GM19193 (cell line): Measurements from ENCODE around the gene NIPSNAP2.

Source experiments
- POLR2A ChIP-seq: IDR thresholded peaks from 4 replicates; pipeline ENCODE4 v1.6.1; 2011; ENCODE audit not compliant: insufficient read depth, insufficient read length; ENCODE audit errors: extremely low read depth

Gene NIPSNAP2

GRCh38 chr7:55964261-55965099, at the start of gene NIPSNAP2:
Gene NIPSNAP2 (plus strand): TSS chr7:55964585. CDS start chr7:55964610, 25 bp downstream.
- peak; percentile 83 for TF ChIP-seq POLR2A

DNA sequence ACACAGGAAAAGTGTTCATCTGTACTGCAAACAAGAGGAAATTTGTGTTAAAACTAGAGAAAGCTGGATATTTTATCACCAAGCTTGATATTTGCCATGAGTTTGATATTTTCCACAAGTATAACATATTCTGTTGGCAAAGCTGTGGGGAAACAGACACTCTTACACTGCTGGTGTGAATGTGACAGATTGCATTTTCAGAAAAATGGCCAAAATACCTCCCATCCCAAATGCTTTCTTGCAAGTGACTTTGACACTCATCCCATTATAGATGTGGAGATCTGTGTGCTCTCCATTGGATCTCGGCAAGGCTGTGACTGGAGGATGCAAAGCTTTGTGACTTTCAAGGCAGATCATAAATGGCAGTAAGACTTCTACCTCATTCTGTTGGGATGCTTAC, 46.6 kb upstream of the NIPSNAP2 start:
- TF ChIP-seq POLR2A: no peak

- no peak for TF ChIP-seq POLR2A
Observed at GRCh38 chr7:55928006-55928767, 36.2 kb upstream of the NIPSNAP2 start.

GRCh38 chr7:55931421-55932151, 32.8 kb upstream of the NIPSNAP2 start:
- TF ChIP-seq POLR2A: no peak

DNA sequence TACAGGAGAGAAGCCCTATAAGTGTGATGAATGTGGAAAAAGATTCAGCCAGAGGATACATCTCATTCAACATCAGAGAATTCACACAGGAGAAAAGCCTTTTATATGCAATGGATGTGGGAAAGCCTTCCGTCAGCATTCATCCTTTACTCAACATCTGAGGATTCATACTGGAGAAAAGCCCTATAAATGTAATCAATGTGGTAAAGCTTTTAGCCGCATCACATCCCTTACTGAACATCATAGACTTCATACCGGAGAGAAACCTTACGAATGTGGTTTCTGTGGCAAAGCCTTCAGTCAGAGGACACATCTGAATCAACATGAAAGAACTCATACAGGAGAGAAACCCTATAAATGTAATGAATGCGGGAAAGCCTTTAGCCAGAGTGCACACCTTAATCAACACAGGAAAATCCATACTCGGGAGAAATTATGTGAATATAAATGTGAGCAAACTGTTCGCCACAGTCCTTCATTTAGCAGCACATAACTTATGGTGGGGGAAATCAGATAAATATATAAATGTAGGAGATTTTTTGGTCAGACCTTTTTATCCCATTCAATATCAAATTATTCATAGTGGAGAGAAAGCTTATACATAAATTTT, 24.8 kb upstream of the NIPSNAP2 start:
- no peak for TF ChIP-seq POLR2A

DNA sequence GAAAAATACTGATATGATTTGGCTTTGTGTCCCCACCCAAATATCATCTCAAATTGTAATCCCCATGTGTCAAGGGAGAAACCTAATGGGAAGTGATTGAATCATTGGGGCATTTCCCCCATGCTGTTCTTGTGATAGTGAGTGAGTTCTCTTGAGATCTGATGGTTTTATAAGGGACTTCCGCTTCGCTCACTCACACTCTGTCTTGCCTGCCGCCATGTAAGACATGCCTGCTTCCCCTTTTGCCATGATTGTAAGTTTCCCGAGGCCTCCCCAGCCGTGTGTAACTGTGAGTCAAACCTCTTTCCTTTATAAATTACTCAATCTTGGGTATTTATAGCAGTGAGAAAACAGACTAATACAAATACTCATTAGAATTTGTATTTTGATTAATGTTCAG, 17.8 kb upstream of the NIPSNAP2 start:
- TF ChIP-seq POLR2A: no peak

DNA sequence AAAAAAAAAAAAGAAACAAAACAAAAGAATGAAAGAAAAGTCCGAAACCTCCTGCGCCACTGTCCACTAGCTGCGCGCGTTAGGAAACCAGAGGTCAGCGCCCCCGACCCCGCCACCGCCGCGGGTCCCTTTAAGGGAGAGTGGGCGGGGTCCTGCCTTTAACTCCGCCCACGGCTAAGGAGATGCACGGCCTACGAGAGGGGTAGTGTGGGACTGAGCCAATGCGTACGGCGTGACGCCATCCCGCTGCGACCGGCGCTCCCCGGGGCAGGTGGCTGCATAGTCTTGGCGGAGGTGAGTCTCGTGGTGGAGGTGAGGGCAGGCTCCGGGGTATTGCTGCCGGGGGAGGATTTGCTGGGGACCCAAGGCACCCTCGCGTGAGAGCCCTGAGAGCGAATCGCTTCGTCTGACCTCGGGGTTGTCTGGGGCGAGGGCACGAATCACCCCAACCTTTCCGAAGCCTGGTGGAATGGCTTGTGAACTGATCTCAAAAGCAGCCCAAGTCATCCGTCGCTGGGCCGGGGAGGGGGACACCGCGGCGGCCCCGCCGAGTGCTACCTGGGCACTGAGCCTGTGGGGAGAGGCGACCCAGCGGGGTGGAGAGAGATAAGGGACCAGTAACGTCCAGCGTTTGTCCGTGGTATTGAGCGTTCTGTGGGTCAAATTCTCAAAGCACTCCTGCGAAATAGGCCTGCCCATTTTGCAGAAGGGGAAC, 12.6 kb upstream of the NIPSNAP2 start, which contains the start of gene MRPS17:
TSS of gene MRPS17 (plus strand) at position 241 of the 715 bp plus-strand sequence. CDS start 1,319 bp downstream, outside the sequence.
- TF ChIP-seq POLR2A: peak; percentile 94

GRCh38 chr7:55953707-55954475, 10.5 kb upstream of the NIPSNAP2 start:
- TF ChIP-seq POLR2A: no peak

- no peak for TF ChIP-seq POLR2A
Observed at GRCh38 chr7:55957190-55957589, 7.2 kb upstream of the NIPSNAP2 start.

DNA sequence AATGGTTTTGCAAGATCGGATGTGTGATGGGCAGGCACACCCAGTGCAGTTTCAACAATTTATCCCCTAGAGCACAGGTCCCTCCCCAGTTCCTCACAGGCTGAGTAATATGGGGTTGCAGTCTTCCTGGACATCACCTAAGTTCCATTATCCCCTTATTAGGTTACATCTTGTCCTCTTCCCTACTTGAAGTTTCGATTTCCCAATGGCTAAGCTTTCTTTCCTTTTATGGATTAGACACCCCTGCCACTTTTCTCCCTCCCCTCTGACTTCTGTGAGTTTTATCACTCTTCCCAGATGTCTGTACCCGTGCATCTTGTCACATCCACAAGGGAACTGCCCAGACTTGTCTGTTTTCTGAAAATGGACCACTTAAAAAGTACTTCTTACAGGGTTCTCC, 2.4 kb upstream of the NIPSNAP2 start:
- TF ChIP-seq POLR2A: no peak

DNA sequence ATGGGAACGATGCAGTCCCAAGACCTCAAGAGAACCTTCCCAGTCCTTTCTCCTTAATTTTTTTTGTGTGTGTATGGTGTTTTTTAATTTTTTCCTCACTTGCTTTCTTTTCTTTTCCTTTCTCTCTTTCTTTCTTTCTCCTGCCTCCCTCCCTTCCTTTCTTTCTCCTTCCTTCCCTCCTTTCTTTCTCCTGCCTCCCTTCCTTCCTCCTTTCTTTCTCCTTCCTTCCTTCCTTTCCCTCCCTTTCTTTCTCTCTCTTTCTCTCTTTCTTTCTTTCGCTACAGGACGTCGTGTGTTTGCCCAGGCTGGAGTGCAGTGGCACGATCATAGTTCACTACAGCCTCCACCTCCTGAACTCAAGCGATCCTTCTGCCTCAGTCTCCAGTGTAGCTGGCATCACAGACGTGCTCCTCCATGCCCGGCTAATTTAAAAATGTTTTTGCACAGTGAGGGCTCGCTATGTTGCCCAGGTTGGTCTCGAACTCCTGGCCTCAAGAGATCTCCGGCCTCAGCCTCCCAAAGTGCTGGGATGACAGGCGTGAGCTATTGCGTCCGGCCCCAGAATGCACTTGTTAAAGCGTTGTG, 709 bp upstream of the NIPSNAP2 start:
- no peak for TF ChIP-seq POLR2A

GRCh38 chr7:55965100-55965470, 700 bp downstream of the NIPSNAP2 start:
- no peak for TF ChIP-seq POLR2A

DNA sequence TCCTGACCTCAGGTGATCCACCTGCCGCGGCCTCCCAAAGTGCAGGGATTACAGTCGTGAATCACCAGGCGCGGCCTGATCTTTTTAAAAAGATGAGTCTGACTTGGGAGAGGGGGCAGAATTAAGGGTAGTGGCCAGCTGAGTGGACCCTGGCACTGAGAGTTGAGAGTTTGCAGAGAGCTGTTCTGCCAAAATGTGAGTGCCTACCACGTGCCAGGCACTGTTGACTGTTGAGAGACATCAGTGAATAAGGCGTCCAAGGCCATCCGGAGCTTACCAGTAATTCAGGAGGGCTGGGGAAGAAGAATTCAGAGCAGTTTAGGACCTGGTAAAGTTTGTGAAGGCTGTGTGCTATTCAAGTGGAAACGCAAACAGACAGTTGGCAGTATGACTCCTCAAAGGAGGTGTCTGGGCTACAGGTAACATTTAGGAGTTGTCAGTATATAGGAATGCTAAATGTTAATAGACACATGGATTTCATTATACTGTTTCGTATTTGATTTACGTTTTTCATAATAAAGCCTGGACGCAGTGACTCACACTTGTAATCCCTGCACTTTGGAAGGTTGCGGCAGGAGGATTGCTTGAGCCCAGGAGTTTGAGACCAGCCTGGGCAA, 1.5 kb downstream of the NIPSNAP2 start:
- TF ChIP-seq POLR2A: no peak
